GM12891 (cell line): Measurements from ENCODE around the gene BAIAP2.

Experiments used
- POLR2AphosphoS5 ChIP-seq: IDR thresholded peaks from 2 replicates; pipeline ENCODE4 v1.6.1; 2011; ENCODE audit warnings: low read depth, low read length, control low read depth
- TAF1 ChIP-seq: IDR thresholded peaks from 2 replicates; pipeline ENCODE4 v1.6.1; 2011; ENCODE audit warnings: low read depth, low read length, control low read depth

GRCh38 chr17:81091154-81091553 lies 56.2 kb downstream of the BAIAP2 start:
- TF ChIP-seq TAF1 (no peak), POLR2AphosphoS5 (no peak)
